Nephron (organoid): ENCODE results near the gene ANKRD17.
A peak's percentile ranks its signal among the peaks of the same experiment; 100 is the strongest.
"Not testable (repeated sequence)": the region's sequence is repeated elsewhere in the genome, so short reads cannot be mapped to it uniquely, and the experiment has no call there.

Experiments used
- H3K27ac Mint-ChIP-seq, 3 experiments: 2 replicates each; pipeline ENCODE4 v1.8.0; 2020; ENCODE audit warnings: mixed read lengths in 3 of 3, mild to moderate bottlenecking in 2 of 3, moderate library complexity in 1 of 3
- H3K27me3 Mint-ChIP-seq: 2 replicates; pipeline ENCODE4 v1.8.0; 2021; ENCODE audit warnings: low read depth, mild to moderate bottlenecking, moderate library complexity, mixed read lengths
- H3K36me3 Mint-ChIP-seq: 2 replicates; pipeline ENCODE4 v1.8.0; 2020; ENCODE audit warnings: low read depth, mixed read lengths
- H3K4me1 Mint-ChIP-seq: 2 replicates; pipeline ENCODE4 v1.8.0; 2020; ENCODE audit warnings: mixed read lengths
- H3K4me3 Mint-ChIP-seq, 3 experiments: 2 replicates each; pipeline ENCODE4 v1.8.0; 2020; ENCODE audit warnings: mild to moderate bottlenecking in 3 of 3, mixed read lengths in 3 of 3, moderate library complexity in 2 of 3
- H3K9me3 Mint-ChIP-seq: 2 replicates; pipeline ENCODE4 v1.8.0; 2020; ENCODE audit warnings: mixed read lengths
- CTCF ChIP-seq, 3 experiments: fragments of 200-600 bp; sonication (generic); IDR thresholded peaks; one replicate each; pipeline ENCODE4 v1.5.0; 2021; ENCODE audit warnings: antibody characterized with exemption in 3 of 3; ENCODE audit not compliant: unreplicated experiment in 3 of 3

ANKRD17 gene

GRCh38 chr4:73259571-73260090 is 1.0 kb upstream of the ANKRD17 start:
- H3K27ac Mint-ChIP-seq: peak overlapping the region; percentile 99 to 100 (median 100)
- peak overlapping the region; percentile 100 for H3K4me3 Mint-ChIP-seq
- no peaks in the 10 kb centered on the region for H3K9me3 Mint-ChIP-seq
- H3K4me1 Mint-ChIP-seq: peaks cover 42% of the 10 kb centered on the region
- peaks cover 8% of the 10 kb centered on the region for H3K36me3 Mint-ChIP-seq
- no peaks in the 10 kb centered on the region for H3K27me3 Mint-ChIP-seq
- TF ChIP-seq CTCF (IDR thresholded peaks at IDR 0.05; ENCODE audit: unreplicated experiment in 3 of 3): no peak

GRCh38 chr4:73258436-73258685 is 237 bp downstream of the ANKRD17 start:
- H3K27ac Mint-ChIP-seq: peak overlapping the region; percentile 99 to 100 (median 100)
- peak overlapping the region; percentile 100 for H3K4me3 Mint-ChIP-seq
- H3K9me3 Mint-ChIP-seq: no peaks in the 10 kb centered on the region
- peaks cover 14% of the 10 kb centered on the region for H3K36me3 Mint-ChIP-seq
- TF ChIP-seq CTCF (IDR thresholded peaks at IDR 0.05; ENCODE audit: unreplicated experiment in 3 of 3): no peak
- peaks cover 51% of the 10 kb centered on the region for H3K4me1 Mint-ChIP-seq
- no peaks in the 10 kb centered on the region for H3K27me3 Mint-ChIP-seq

GRCh38 chr4:73257651-73258435 is 755 bp downstream of the ANKRD17 start:
- Mint-ChIP-seq H3K27ac (peak overlapping the region; percentile 99 to 100 (median 100)), H3K4me3 (peak overlapping the region; percentile 100), H3K27me3 (no peaks in the 10 kb centered on the region), H3K4me1 (peaks cover 56% of the 10 kb centered on the region), H3K36me3 (peaks cover 19% of the 10 kb centered on the region), H3K9me3 (no peaks in the 10 kb centered on the region)
- no peak for TF ChIP-seq CTCF (IDR thresholded peaks at IDR 0.05; ENCODE audit: unreplicated experiment in 3 of 3)

- Mint-ChIP-seq H3K27me3 (no peaks in the 10 kb centered on the region), H3K36me3 (peaks cover 23% of the 10 kb centered on the region), H3K9me3 (no peaks in the 10 kb centered on the region), H3K27ac (peak overlapping the region; percentile 99 to 100 (median 100)), H3K4me3 (peak overlapping the region; percentile 100), H3K4me1 (peaks cover 58% of the 10 kb centered on the region)
- peak; percentile 58 to 68 (median 60) for TF ChIP-seq CTCF (IDR thresholded peaks at IDR 0.05; ENCODE audit: unreplicated experiment in 3 of 3)
Observed at GRCh38 chr4:73257234-73257633, 1.4 kb downstream of the ANKRD17 start.

- H3K27me3 Mint-ChIP-seq, H3K9me3 Mint-ChIP-seq: not testable (repeated sequence)
- Mint-ChIP-seq H3K4me1 (peaks cover 62% of the 10 kb centered on the region), H3K27ac (peak overlapping the region in 2 of 3 experiments; percentile 22 to 99), H3K36me3 (peaks cover 30% of the 10 kb centered on the region), H3K4me3 (peak overlapping the region; percentile 100)
Observed at GRCh38 chr4:73255847-73256246, 2.8 kb downstream of the ANKRD17 start.

- H3K9me3 Mint-ChIP-seq: peaks cover 2% of the 10 kb centered on the region
- no peak overlapping the region for H3K27ac Mint-ChIP-seq
- TF ChIP-seq CTCF (IDR thresholded peaks at IDR 0.05; ENCODE audit: unreplicated experiment in 3 of 3): no peak
- no peak overlapping the region for H3K4me3 Mint-ChIP-seq
- peaks cover 38% of the 10 kb centered on the region for H3K4me1 Mint-ChIP-seq
- peaks cover 54% of the 10 kb centered on the region for H3K36me3 Mint-ChIP-seq
- no peaks in the 10 kb centered on the region for H3K27me3 Mint-ChIP-seq
Observed at GRCh38 chr4:73252001-73252400, 6.6 kb downstream of the ANKRD17 start.
